GDM1 (cell line): ENCODE results near the gene GRPR.
A peak's percentile ranks its signal among the peaks of the same experiment; 100 is the strongest.

Experiments used
- DNase-seq: peaks from one replicate; lab custom pipeline; 2025; lab: John Stamatoyannopoulos, UW

Gene GRPR

DNA sequence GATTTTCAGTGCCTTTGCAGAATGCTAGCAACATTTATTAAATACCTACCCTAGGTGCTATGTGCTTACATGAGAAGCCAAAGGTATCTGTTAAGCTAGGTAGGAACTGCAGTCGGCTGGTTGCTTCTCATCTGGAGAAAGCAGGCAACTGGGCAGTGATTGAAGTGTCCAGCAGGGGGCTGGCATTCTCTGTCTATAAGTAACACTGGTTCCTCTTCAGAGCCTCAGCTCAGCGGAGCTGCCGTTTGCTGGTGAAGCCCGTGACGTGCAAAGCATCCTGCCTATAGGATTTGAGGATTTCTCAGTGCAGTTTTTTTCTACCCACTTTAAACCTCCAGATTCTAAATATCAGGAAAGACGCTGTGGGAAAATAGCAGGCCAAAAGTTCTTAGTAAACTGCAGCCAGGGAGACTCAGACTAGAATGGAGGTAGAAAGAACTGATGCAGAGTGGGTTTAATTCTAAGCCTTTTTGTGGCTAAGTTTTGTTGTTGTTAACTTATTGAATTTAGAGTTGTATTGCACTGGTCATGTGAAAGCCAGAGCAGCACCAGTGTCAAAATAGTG is at the start of gene GRPR:
GRPR (plus strand) TSS at position 344 of the 565 bp plus-strand sequence. CDS start 389 bp downstream, outside the sequence.
- peak; percentile 40 for DNase-seq

DNA sequence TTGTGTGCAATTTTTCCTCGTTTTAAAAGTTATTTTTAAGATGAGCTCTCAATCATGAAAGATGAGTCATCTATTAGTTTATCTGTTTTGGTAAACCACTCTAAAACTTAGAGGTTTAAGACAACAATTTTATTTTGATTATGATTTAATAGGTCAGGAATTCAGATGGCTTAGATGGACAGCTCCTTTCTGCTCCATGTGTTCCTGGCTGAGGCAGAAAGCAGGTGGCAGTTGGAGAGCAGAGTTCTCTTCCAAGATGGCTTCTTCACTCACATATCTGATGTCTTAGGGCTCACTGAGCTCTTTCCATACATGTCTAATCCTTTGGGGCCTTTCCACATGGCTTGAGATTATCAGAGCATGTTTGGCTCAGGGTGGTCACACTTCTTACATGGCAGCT is 48.3 kb upstream of the GRPR start:
- no peak for DNase-seq

DNA sequence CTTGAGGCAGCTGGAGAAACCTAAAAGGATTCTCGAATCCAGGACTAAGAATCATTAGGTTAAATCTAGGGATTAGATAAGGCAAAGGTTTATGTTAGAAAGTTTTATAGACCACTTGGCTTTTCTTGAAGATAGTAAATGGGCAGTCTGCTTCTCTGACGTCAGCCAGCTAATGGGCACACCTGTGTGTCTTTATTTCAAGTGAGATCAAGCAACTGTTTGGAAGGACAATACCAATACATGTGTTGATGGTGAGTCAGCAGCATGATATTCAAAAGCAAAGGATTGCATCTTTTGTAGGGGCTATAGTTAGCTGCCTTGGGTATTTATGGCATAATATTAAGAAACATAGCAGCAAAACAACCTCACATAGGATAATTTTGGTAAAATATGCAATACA is 46.5 kb upstream of the GRPR start:
- DNase-seq = no peak

DNA sequence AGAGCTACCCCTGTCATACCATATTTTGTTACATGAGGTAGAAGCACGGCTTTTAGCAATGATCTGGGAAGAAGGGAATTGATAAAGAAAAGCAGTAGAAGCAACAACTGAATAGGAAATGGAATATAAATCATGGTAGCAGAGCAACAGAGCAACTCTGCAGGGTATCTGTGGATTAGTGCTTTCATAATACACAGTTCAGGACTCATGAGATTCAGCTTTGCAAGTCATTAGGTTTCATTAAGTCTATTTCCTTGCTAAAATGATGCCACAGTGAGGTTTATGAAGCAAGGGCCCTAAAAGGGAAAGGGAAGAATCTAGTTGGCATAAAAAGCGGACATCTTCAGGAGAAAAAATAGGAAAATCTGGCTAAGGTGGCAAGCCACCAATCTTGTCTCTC is 45.6 kb upstream of the GRPR start:
- no peak for DNase-seq

DNA sequence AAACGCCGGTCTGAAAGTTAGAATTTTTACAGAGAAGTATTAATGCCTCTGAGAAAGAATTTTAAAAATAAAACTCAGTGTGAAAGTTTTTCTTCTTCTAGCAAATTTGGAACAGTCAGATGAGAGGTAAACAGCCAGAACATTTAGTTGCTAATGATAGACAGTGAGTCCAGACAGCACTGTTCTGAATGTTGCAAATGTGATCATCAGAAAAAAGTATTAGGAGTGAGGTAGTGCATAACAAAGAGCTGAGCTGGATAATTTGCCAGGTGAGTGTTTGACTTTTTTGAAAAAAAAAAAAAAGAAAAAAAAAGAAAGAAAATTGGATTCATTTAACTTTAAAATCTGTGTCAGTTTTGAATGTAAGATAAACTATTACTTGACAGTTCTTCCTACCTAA is 42.0 kb upstream of the GRPR start:
- no peak for DNase-seq

DNA sequence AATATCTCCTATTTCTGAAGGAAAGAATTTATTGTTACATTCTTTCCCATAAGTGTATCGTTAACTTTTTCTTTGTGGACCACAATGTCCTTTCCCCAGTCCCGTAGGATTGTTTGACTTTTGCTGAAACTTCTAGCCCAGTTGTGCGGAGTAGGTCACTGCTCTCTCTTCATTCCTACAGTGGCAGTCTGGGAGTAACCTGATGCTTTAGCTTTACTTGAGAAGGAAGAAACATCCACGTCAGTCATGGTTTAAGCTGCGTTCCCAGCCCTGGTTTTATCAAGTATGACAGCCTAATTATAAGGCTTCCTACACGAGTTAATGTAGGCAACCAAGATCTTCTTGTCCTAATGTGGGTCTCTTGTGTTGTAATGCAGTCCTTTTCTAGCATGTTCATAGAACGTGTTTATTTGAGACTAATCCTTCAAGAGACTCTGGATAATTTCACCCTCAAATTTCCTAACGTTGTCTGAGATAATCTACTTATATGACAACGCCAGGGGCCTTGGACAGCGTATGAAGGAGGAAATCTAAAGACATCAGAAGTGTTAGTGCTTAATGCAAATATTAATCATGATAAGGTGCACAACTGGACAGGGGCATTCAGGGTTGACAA is 40.8 kb upstream of the GRPR start:
- DNase-seq = no peak

DNA sequence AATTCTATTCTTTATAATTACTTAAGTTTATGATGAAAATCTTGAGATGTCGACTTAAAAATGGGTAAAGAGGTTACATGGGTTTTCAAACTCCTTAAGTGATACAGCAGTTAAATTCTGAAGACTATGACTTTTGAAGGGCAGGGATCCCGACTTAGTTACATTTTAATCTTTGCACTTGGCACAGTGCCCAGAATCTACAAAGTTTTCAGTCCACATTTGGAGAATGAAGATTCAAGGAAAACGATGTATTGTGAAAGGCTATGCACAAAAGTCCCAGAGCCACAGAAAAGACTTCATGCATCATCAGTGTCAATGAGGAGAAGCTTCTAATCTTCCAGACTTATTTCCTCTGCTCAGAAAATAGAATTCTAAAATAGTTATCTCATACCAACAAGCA is 36.3 kb upstream of the GRPR start:
- no peak for DNase-seq

DNA sequence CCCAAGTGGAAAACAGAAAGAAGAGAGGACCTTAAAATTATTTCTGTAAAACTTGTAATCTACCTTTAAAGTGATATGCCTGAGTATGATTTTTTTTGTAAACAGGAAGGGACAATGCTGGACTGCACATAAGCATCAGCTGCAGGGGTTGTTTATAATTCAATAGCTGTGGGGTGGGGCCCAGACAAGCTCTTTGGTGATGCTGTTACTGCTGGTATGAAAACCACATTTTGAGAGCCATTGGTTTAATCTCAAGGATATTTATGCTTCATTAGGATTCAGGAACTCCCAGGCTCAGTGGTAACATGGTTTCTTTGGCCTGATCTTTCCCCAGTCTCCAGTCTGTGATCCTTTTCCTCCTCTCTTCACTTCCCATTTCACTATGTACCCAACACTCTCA is 34.3 kb upstream of the GRPR start:
- no peak for DNase-seq

DNA sequence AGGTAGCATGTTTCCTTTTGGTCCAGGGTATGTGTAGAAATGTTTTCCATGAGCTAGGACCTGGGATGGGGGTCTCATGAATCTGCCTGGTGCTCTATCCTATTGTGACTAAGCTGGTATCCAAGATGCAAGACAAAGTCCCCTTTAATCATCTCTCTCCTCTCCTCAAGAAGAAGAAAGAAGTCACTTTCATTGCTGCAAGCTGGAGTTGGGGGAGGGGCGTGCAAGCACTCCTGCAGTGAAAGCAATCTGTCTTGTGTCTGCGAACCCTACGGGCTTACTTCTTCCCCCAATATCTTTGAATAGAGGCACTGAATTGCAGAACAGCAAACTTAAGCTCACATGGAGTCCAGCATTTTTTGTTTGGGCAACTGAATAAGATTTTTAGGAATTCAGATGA is 27.2 kb upstream of the GRPR start:
- no peak for DNase-seq

DNA sequence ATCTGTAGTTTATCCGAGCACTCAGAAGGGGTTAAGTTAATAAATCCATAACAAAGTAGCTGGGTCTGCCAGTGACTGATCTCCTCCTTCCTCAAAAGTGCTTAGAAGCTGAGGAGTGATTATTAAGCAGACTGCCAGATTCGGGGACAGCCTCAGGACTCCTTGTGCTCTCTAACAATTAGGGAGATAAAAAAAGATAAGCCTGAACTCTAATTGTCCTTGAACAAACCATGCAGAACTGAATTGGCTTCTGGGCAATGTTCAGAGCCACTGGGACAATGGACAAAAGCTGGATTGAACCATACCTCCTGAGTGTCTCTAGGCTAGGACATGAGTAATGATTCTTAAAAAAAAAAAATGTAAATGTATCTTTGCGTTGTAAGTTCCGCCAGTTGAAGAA is 22.7 kb upstream of the GRPR start:
- DNase-seq = no peak

DNA sequence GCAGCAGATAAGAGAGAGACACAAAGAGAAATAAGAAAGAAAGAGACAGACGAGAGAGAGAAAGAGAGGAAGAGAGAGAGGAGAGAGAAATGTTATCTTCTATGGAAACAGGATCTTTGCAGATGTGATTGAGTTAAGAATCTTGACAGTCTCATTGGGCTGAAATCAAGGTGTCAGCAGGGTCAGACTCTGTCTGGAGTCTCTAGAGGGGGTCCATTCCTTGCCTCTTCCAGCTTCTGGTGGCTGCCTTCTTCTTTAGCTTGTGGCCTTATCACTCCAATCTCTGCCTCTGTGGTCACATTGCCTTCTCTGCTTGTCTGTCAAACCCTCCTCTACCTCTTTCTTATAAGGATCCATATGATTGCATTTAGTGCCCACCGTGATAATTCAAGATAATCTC is 21.8 kb upstream of the GRPR start:
- DNase-seq = no peak

DNA sequence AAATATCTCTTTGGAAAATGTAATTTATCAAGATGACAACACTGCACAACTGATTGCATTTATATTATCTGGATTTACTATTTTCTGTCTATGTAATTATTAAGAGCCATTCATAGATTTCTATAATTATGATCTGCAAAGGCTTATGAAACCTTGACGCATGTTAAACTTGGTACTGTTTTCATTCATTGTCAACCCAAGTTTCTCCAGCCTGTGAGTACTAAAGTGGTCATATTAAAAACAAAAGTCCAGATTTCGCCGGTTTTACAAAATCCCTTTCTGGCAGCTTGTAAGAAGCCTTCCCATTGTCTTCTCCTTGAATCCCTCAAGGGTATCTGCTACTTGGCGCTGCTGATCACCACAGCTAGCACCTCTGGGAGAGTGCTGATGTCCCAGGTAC is 19.7 kb upstream of the GRPR start:
- DNase-seq = no peak

DNA sequence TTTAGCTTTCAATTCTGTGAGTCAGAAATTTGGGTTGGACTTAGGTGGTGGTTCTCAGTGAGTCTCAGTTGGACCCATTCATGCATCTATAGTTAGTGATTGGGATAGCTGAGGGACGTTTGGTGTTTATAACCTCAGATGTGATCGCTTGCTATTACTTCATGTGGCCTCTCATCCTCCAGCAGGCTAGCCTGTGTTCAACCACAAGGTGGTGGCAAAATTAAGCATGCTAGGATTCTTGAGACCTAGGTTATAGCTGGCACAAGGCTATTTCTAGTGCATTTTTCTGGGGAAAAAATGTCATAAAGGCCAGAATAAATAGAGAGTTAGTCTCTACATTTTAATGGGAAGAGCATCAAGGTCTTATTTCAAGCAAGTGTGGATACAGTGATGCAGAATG is 10.9 kb upstream of the GRPR start:
- no peak for DNase-seq

DNA sequence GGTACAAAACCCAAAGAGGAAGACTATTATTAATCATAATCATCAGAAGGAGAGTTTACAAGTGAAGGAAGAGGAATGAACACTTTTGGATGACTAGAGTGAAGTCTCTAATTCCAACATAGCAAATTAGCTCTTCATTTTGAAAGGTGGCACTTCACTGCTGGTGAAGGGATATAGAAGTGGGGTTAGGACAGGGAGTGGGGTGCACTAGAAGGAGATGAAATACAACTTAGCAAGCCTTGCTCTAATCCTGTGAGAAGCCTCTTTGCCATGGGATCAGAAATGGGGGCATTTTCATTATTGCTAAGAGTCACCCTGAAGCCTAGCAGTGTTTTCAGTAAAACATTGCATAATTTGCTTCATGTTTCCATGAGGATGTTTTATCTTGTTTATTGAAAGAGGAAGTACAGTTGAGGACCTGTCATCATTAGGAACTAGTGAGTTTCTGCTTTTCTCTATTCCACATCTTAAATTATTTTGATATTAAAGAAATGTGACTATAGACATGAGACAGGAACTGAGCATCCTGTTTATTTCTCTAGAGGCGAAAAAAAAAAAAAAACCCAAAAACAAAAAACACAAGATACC is 9.3 kb upstream of the GRPR start:
- DNase-seq = no peak

DNA sequence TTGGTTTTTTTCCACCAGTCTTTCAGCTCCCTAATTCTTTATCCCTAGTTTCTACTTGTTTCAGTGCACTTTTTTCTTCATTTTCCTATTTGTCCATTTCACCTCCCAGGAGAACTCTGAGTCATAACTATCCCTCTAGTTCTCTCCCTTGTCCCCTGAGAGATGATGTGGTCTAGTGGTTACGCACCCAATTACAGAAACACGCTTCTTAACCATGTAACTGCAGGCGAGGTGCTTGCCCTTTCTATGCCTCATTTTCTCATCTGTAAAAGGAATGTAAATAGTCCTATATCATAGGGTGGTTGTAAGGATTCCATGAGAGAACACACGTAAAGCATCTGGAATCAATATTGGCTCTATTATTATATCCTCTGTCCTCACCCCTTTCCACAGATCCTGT is 8.8 kb upstream of the GRPR start:
- no peak for DNase-seq

DNA sequence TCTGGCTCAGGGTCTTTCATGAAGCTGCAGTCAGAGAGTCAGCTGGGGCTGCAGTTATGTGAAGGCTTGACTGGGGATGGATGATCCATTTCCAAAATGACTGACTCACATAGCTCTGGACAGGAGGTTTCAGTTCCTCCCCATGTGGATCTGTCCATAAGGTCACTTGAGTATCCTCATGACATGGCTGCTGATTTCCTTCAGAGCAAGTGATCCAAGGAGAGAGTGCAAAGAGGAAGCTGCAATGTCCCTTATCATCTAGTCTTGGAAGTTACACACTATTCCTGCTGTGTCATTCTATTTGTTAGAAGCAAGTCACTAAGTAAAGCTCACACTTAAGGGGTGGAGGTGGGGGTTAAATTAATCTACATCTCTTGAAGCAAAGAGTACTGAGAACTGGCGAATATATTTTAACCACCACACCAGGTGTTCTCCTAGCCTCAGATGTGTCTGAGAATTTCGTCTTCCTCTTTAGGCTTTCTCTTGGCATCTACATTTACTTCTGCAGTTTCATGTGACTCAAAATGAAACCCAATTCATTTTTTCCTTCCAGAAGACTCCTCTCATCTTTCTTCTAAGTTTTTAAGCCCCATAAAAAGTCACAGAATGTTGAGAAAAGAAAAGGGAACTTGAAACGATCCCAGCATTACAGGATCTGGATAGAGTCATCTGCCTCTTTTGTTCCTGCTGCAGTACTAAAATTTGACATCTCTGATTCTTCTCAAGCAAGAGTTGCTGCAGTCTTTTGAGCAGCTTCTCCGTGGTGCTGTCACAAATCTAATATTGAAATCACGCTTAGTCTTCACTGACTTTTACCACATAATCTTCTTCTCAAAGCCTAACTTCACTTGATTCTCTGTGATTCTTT is 3.8 kb upstream of the GRPR start:
- no peak for DNase-seq

DNA sequence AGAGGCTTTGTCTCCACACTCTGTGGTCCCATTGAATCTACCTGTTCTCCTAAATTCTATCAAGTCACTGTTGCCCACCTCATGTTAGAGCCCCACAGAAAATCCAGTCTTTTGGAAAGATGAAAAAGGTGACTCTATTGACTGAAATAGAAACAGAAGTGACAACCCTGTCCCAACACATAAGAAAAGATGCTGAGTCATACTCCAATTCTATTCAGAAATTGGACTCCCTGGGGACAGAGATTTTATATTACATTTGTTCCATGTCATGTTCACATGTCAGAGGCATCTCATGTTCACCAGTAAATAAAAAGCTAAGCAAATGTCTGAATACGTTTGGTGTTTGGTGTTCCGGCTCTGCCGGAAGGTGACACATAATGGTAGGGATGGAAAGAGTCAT is 2.9 kb upstream of the GRPR start:
- no peak for DNase-seq

DNA sequence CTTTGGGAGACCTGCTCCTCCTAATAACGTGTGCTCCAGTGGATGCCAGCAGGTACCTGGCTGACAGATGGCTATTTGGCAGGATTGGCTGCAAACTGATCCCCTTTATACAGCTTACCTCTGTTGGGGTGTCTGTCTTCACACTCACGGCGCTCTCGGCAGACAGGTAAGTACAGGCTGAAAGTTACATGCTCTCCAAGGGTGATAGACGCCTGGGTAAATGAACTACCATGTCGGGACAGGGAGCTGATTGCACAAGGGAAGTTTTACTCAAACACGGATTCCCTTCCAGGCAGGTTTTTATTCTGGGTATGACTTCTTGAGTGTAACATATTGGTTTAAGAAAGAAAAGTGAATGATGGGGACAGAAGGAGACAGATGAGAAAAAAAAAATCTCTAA is 836 bp downstream of the GRPR start:
- no peak for DNase-seq

DNA sequence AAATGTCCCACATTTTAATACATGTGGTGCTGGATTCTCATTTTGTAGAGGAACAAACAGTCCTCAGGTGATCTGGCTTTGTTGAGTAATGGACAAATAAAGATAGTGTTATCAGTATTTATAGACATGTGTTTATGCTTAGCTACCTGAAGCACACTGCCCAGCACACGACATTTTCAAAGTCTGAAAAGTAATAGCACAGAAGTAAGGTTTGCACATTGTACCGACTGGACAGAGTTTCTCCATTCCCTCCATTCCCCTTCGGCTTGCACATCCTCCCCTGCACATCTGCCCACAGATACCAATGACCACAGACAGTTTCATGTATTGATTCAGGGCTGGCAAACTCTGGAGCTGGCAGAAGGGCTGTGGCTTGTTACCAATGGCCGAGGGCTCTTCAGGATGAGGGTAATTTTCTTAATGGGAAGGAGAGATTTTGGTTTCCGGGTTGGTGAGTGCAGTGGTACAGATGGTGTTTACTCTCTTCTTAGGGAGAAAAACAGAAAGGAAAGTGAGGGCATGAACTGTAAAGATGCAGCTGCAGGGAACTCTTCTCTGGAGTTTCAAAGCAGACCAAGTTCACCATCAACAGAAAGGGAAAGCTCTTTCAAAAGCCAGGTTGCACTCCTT is 2.3 kb downstream of the GRPR start:
- no peak for DNase-seq

DNA sequence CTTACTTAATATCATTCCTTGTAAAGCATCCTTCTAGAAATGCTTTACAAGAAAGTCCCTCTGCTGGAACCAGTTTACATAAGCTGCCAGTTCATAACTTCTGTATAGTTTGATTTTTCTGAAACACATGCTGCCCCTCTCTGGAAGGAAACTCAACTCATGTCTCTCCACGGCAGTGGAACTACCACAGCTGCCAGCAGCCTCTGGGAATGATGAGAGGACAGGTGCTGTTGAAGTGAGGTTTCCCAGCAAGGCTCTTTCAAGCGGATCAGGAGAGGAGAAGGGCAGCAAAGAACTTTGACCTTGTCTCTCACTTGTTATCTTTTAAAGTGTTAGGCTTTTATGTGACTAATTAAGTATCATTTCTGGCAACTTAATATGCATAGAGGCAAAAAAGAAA is 7.3 kb downstream of the GRPR start:
- no peak for DNase-seq

DNA sequence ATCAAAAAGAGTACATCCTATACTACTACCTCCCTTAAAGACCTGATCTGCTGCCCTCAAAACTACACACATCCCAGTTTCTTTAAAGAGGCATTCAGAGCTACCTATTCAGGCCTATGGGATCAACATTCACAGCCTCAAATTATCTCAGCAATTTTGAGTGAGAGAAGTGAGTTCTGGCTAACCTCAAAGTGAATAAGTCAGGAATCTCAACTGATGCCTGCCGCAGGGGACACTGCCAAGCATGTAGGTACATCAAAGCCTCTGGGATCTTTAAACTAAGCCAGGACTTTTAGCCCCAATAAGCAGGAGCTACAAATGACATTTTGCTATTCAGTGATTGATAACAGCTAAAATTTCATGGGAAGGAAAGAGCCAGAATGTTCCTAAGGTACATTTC is 11.6 kb downstream of the GRPR start:
- no peak for DNase-seq

DNA sequence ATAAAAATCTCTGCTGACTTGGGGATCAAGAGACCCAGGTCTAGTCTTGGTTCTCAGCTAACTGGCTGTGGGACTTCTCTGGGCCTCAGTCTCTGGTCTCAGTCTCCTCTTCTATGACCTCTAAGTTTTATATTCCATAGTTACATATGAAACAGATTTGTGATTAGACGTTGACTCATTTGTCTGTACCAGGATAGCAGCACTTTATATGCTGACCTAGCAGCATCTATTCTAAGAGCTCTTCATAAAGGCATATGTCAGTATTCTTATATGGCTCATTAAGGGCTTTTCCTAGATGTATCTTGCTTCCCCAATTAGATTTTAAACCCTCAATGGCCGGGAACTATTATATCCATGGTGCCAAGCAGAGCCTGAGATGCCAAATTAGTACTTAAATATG is 12.7 kb downstream of the GRPR start:
- no peak for DNase-seq
